Liver (tissue), 9 donors: ENCODE data around the gene NFILZ. TPM values are rescaled to one million over a fixed set of nuclear protein-coding genes. Genes with fewer than 3 reads are reported as not detected.
A peak's percentile ranks its signal among the peaks of the same experiment; 100 is the strongest.

Experiments used
- DNase-seq: peaks from one replicate; pipeline ENCODE4 v3.0.0-alpha.2; 2017; ENCODE audit warnings: low spot score
- H3K27ac ChIP-seq, 2 donors: one replicate each; pipeline ENCODE4 v1.7.0; 2013; ENCODE audit warnings: inconsistent platforms in 2 of 2, low read length in 2 of 2, control low read depth in 1 of 2, low read depth in 1 of 2, mild to moderate bottlenecking in 1 of 2
- H3K27me3 ChIP-seq, 4 donors: one replicate each; pipeline versions ENCODE4 v1.6.1 to v1.7.0; 2013; ENCODE audit warnings: low read length in 3 of 4, inconsistent platforms in 1 of 4, mild to moderate bottlenecking in 1 of 4, moderate library complexity in 1 of 4; ENCODE audit not compliant: control insufficient read depth in 4 of 4, insufficient read depth in 4 of 4
- H3K36me3 ChIP-seq, 4 donors: one replicate each; pipeline versions ENCODE4 v1.6.1 to v1.7.0; 2013; ENCODE audit warnings: low read length in 3 of 4, mild to moderate bottlenecking in 3 of 4, low read depth in 1 of 4, moderate library complexity in 1 of 4; ENCODE audit not compliant: control insufficient read depth in 4 of 4, insufficient read depth in 3 of 4
- H3K4me1 ChIP-seq, 4 donors: one replicate each; pipeline versions ENCODE4 v1.6.1 to v1.7.0; 2013; ENCODE audit warnings: low read length in 3 of 4, mild to moderate bottlenecking in 3 of 4, moderate library complexity in 1 of 4; ENCODE audit not compliant: control insufficient read depth in 4 of 4, insufficient read depth in 4 of 4
- H3K4me3 ChIP-seq, 3 donors: one replicate each; pipeline versions ENCODE4 v1.6.1 to v1.7.0; 2013; ENCODE audit warnings: low read length in 3 of 3, control low read depth in 1 of 3, low read depth in 1 of 3, mild to moderate bottlenecking in 1 of 3
- H3K9ac ChIP-seq, 2 donors: one replicate each; pipeline ENCODE4 v1.7.0; 2013; ENCODE audit warnings: low read length in 2 of 2, mild to moderate bottlenecking in 2 of 2, moderate library complexity in 2 of 2, control low read depth in 1 of 2, low read depth in 1 of 2
- H3K9me3 ChIP-seq, 4 donors: one replicate each; pipeline versions ENCODE4 v1.6.1 to v1.7.0; 2013; ENCODE audit warnings: low read length in 3 of 4; ENCODE audit not compliant: control insufficient read depth in 4 of 4
- EGR1 ChIP-seq, 2 donors: IDR thresholded peaks; 2 replicates each; pipeline ENCODE4 v1.6.1; 2016 to 2018; ENCODE audit warnings: antibody characterized with exemption in 2 of 2, low read depth in 2 of 2
- FOXA1 ChIP-seq: IDR thresholded peaks from 2 replicates; pipeline ENCODE4 v1.6.1; 2016; ENCODE audit warnings: antibody characterized with exemption
- FOXA2 ChIP-seq: IDR thresholded peaks from 2 replicates; pipeline ENCODE4 v1.6.1; 2016; ENCODE audit warnings: antibody characterized with exemption
- GABPA ChIP-seq, 2 donors: IDR thresholded peaks in 1 of 2; conservative IDR thresholded peaks in 1 of 2; 2 replicates each; pipeline ENCODE4 v1.6.1; 2016; ENCODE audit warnings: antibody characterized with exemption in 2 of 2, mild to moderate bottlenecking in 1 of 2, moderate library complexity in 1 of 2
- HNF4A ChIP-seq, 2 donors: conservative IDR thresholded peaks; 2 replicates each; pipeline ENCODE4 v1.6.1; 2016; ENCODE audit warnings: antibody characterized with exemption in 2 of 2, mild to moderate bottlenecking in 2 of 2
- HNF4G ChIP-seq: IDR thresholded peaks from 2 replicates; pipeline ENCODE4 v1.6.1; 2016; ENCODE audit warnings: antibody characterized with exemption
- NR2F2 ChIP-seq: IDR thresholded peaks from 2 replicates; pipeline ENCODE4 v1.6.1; 2016; ENCODE audit warnings: antibody characterized with exemption
- RAD21 ChIP-seq, 2 donors: IDR thresholded peaks; 2 replicates each; pipeline ENCODE4 v1.6.1; 2016; ENCODE audit warnings: antibody characterized with exemption in 2 of 2, mild to moderate bottlenecking in 2 of 2
- RXRA ChIP-seq, 2 donors: IDR thresholded peaks; 2 replicates each; pipeline ENCODE4 v1.6.1; 2017 to 2018; ENCODE audit warnings: antibody characterized with exemption in 2 of 2, mild to moderate bottlenecking in 1 of 2
- SP1 ChIP-seq: IDR thresholded peaks from 2 replicates; pipeline ENCODE4 v1.6.1; 2018; ENCODE audit warnings: antibody characterized with exemption, mild to moderate bottlenecking
- TAF1 ChIP-seq: conservative IDR thresholded peaks from 2 replicates; pipeline ENCODE4 v1.6.1; 2016; ENCODE audit warnings: antibody characterized with exemption, mild to moderate bottlenecking
- YY1 ChIP-seq: IDR thresholded peaks from 2 replicates; pipeline ENCODE4 v1.6.1; 2016; ENCODE audit warnings: antibody characterized with exemption, mild to moderate bottlenecking
- WGBS: extraction: QIAGEN DNeasy Blood & Tissue Kit; methylation state at CpG from one replicate; pipeline ENCODE4 v1.1.7; 2013; 5-methylcytosine and 5-hydroxymethylcytosine counted together
- polyA plus RNA-seq, 2 donors: library from polyadenylated mRNA; stranded (reverse) in 1 of 2; unstranded in 1 of 2; fragments of 200-250 nt in 1 of 2; fragments of >200 nt in 1 of 2; fragmentation: Nextera tagmentation in 1 of 2; extraction: Ambion mirVana in 1 of 2; gene quantifications; one replicate each; pipeline versions ENCODE4 v1.2.1 to v1.2.3, GENCODE V29; 2013 to 2015
- total RNA-seq, 2 donors: library from RNA; depleted of rRNA; stranded (reverse); fragments of >200 nt; gene quantifications; one replicate each; pipeline ENCODE4 v1.2.3, GENCODE V29; 2014
- TF ChIP-seq, protein P1 (sequence below): IDR thresholded peaks from 2 replicates; pipeline ENCODE4 v1.6.1; 2016; ENCODE audit warnings: antibody characterized with exemption, mild to moderate bottlenecking
- TF ChIP-seq, protein P2 (sequence below): IDR thresholded peaks from 2 replicates; pipeline ENCODE4 v1.6.1; 2016; ENCODE audit warnings: antibody characterized with exemption
- TF ChIP-seq, protein P3 (sequence below): fragments of 150-350 bp; IDR thresholded peaks from 2 replicates; pipeline ENCODE4 v1.5.1; 2017; ENCODE audit warnings: improper control_type of control experiment, low read depth, low read length; ENCODE audit not compliant: missing input control
- TF ChIP-seq, protein P4 (sequence below): IDR thresholded peaks from 2 replicates; pipeline ENCODE4 v1.6.1; 2016; ENCODE audit warnings: antibody characterized with exemption
- donor health status: healthy.
- donor health status: healthy.
- donor health status: healthy.
- donor health status: healthy.
- donor health status: healthy.

Gene NFILZ
- total and polyA plus RNA-seq, 4 donors, result not detected

DNA sequence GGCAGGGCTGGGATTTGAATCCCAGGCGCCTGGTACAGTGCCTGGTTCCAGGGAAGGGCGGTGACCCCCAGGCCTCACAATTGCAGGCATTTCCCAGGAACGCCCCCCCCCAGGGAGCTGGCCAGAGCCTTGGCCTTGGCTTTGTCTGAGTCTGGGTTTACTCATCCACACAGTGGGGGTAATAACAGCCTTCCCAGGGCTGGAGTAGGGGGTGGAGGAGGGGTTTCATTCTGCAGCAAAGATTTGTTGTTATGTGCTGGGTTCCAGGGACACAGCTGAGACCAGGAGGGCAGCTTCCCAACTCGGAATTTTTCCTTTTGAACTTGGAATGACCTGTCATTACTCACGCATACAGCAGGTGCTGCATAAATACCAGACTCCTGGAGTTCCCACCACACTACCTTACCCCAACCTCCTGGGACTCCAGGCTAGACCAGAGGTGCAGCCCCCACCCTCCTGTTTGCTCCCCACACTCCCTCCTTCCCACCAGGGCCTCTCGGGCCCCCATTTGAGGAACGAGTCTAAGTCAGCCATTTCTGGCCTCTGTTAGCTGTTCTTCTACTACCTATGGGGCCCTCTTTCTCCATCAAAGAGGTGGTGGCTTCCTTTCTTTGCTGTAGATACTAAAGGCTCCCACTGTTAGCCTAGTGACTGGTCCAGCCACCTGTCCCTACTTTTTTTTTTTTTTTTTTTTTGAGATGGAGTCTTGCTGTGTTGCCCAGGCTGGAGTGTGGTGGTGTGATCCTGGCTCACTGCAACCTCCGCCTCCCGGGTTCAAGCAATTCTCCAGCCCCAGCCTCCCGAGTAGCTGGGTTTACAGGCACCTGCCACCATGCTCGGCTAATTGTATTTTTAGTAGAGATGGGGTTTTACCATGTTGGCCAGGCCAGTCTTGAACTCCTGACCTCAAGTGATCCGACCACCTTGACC is 18.3 kb upstream of the NFILZ start:
- H3K36me3 ChIP-seq, result no peaks in the 10 kb centered on the region
- TF ChIP-seq NR2F2 (peak; percentile 78), GABPA (IDR thresholded peaks at IDR 0.05 in 1 of 2, conservative IDR thresholded peaks at IDR 0.05 in 1 of 2) (no peak), RXRA (IDR thresholded peaks at IDR 0.05) (no peak)
- H3K9me3 ChIP-seq, result no peaks in the 10 kb centered on the region
- H3K4me3 ChIP-seq, result no peak overlapping the region
- no peak overlapping the region for H3K9ac ChIP-seq
- H3K4me1 ChIP-seq, result peaks cover 0 to 32% (median 18%) of the 10 kb centered on the region in 4 donors
- peak overlapping the region in 1 of 2 donors; percentile 8 for H3K27ac ChIP-seq
- no peaks in the 10 kb centered on the region for H3K27me3 ChIP-seq
- WGBS, result 71% methylated on average over 12 of the region's 12 CpGs
- DNase-seq, result no peak

DNA sequence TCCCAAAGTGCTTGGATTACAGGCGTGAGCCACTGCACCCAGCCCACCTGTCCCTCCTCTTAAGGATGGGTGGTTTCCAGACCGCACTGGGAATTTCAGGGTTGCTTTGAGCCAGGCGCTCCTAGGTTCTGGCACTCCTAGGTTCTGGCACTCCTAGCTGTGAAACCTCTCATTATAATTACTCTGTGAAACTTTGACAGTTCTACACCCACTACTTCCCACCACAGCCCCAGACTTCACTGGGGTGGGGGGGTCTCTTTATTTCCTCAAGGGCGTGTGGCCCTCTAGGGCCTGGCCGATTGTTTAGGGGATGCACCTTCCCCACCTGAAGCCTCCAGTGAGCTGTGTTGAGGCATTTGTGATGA is 17.6 kb upstream of the NFILZ start:
- Histone ChIP-seq H3K9ac (no peak overlapping the region), H3K36me3 (no peaks in the 10 kb centered on the region), H3K4me3 (no peak overlapping the region), H3K4me1 (peaks cover 0 to 27% (median 13%) of the 10 kb centered on the region in 4 donors), H3K27ac (no peak overlapping the region), H3K27me3 (no peaks in the 10 kb centered on the region), H3K9me3 (no peaks in the 10 kb centered on the region)
- DNase-seq, result no peak
- WGBS, result 72% methylated on average over 5 of the region's 5 CpGs
- TF ChIP-seq, protein P1, sequence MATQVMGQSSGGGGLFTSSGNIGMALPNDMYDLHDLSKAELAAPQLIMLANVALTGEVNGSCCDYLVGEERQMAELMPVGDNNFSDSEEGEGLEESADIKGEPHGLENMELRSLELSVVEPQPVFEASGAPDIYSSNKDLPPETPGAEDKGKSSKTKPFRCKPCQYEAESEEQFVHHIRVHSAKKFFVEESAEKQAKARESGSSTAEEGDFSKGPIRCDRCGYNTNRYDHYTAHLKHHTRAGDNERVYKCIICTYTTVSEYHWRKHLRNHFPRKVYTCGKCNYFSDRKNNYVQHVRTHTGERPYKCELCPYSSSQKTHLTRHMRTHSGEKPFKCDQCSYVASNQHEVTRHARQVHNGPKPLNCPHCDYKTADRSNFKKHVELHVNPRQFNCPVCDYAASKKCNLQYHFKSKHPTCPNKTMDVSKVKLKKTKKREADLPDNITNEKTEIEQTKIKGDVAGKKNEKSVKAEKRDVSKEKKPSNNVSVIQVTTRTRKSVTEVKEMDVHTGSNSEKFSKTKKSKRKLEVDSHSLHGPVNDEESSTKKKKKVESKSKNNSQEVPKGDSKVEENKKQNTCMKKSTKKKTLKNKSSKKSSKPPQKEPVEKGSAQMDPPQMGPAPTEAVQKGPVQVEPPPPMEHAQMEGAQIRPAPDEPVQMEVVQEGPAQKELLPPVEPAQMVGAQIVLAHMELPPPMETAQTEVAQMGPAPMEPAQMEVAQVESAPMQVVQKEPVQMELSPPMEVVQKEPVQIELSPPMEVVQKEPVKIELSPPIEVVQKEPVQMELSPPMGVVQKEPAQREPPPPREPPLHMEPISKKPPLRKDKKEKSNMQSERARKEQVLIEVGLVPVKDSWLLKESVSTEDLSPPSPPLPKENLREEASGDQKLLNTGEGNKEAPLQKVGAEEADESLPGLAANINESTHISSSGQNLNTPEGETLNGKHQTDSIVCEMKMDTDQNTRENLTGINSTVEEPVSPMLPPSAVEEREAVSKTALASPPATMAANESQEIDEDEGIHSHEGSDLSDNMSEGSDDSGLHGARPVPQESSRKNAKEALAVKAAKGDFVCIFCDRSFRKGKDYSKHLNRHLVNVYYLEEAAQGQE, result no peak
- TF ChIP-seq HNF4A (conservative IDR thresholded peaks at IDR 0.05) (no peak), HNF4G (no peak), RXRA (IDR thresholded peaks at IDR 0.05) (no peak), TAF1 (no peak), SP1 (no peak)
- TF ChIP-seq, protein P2, sequence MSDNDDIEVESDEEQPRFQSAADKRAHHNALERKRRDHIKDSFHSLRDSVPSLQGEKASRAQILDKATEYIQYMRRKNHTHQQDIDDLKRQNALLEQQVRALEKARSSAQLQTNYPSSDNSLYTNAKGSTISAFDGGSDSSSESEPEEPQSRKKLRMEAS, result no peak

DNA sequence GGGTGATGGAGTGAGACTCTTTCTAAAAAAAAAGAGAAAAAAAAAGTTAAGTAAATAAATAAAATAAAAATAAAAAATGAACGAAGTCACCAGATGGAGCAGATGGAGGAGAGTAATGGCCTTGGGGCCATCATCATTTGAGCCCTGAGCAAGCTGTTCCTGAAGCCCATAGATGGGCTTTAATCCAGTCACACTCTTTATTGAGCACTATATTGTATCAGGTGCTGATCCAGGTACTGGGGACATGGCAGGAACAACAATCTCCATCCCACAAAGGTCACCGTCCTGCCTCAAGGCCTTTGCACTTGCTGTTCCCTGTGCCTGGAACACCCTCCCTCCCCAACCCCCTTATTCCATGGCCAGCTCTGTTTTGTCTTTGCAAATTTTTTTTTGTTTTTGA is 16.0 kb upstream of the NFILZ start:
- H3K36me3 ChIP-seq, result no peaks in the 10 kb centered on the region
- H3K27ac ChIP-seq, result no peak overlapping the region
- no peaks in the 10 kb centered on the region for H3K9me3 ChIP-seq
- no peak for DNase-seq
- 89% methylated on average over 2 of the region's 2 CpGs for WGBS
- H3K4me1 ChIP-seq, result peaks cover 0 to 14% (median 5%) of the 10 kb centered on the region in 4 donors
- no peaks in the 10 kb centered on the region for H3K27me3 ChIP-seq
- H3K4me3 ChIP-seq, result no peak overlapping the region
- H3K9ac ChIP-seq, result no peak overlapping the region
- TF ChIP-seq RAD21 (IDR thresholded peaks at IDR 0.05) (no peak), HNF4G (no peak), FOXA2 (no peak), NR2F2 (no peak), SP1 (no peak), HNF4A (conservative IDR thresholded peaks at IDR 0.05) (no peak), EGR1 (IDR thresholded peaks at IDR 0.05; ENCODE audit: low read depth in 2 of 2) (no peak), GABPA (IDR thresholded peaks at IDR 0.05 in 1 of 2, conservative IDR thresholded peaks at IDR 0.05 in 1 of 2) (no peak), FOXA1 (no peak), RXRA (IDR thresholded peaks at IDR 0.05) (no peak), TAF1 (no peak), YY1 (no peak)
- TF ChIP-seq, protein P2, result no peak
- TF ChIP-seq, protein P3, sequence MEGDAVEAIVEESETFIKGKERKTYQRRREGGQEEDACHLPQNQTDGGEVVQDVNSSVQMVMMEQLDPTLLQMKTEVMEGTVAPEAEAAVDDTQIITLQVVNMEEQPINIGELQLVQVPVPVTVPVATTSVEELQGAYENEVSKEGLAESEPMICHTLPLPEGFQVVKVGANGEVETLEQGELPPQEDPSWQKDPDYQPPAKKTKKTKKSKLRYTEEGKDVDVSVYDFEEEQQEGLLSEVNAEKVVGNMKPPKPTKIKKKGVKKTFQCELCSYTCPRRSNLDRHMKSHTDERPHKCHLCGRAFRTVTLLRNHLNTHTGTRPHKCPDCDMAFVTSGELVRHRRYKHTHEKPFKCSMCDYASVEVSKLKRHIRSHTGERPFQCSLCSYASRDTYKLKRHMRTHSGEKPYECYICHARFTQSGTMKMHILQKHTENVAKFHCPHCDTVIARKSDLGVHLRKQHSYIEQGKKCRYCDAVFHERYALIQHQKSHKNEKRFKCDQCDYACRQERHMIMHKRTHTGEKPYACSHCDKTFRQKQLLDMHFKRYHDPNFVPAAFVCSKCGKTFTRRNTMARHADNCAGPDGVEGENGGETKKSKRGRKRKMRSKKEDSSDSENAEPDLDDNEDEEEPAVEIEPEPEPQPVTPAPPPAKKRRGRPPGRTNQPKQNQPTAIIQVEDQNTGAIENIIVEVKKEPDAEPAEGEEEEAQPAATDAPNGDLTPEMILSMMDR, result no peak
- TF ChIP-seq, protein P4, sequence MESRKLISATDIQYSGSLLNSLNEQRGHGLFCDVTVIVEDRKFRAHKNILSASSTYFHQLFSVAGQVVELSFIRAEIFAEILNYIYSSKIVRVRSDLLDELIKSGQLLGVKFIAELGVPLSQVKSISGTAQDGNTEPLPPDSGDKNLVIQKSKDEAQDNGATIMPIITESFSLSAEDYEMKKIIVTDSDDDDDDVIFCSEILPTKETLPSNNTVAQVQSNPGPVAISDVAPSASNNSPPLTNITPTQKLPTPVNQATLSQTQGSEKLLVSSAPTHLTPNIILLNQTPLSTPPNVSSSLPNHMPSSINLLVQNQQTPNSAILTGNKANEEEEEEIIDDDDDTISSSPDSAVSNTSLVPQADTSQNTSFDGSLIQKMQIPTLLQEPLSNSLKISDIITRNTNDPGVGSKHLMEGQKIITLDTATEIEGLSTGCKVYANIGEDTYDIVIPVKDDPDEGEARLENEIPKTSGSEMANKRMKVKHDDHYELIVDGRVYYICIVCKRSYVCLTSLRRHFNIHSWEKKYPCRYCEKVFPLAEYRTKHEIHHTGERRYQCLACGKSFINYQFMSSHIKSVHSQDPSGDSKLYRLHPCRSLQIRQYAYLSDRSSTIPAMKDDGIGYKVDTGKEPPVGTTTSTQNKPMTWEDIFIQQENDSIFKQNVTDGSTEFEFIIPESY, result no peak
